Renal cortical epithelial cell (primary cell): ENCODE data around the gene HOXB9. TPM values are rescaled to one million over a fixed set of nuclear protein-coding genes. Genes with fewer than 3 reads are reported as not detected.

Source experiments
- total RNA-seq: library from RNA; depleted of rRNA; stranded (reverse); fragments of >200 nt; gene quantifications from 2 replicates; pipeline ENCODE4 v1.2.3, GENCODE V29; 2014

The HOXB9 gene
- total RNA-seq, 1 donor from 2014 or later = 49.2 TPM

Other genes with a start within 250 kb of the HOXB9 start
- gene SKAP1, start 196.1 kb downstream of the HOXB9 start, total RNA-seq = 11.9 and 15.6 TPM in 2 replicates
- not detected in 2 replicates for gene HOXB1, start 95.3 kb downstream of the HOXB9 start, total RNA-seq
- gene HOXB2, start 81.2 kb downstream of the HOXB9 start, total RNA-seq = 17.4 and 23.7 TPM in 2 replicates
- 2.1 and 8.7 TPM in 2 replicates for gene HOXB4, start 48.0 kb downstream of the HOXB9 start, total RNA-seq
- gene HOXB3, start 36.1 kb downstream of the HOXB9 start, total RNA-seq = 8.0 and 36.2 TPM in 2 replicates
- 0.35 and 2.4 TPM in 2 replicates for gene HOXB5, start 32.6 kb downstream of the HOXB9 start, total RNA-seq
- 16.3 and 56.2 TPM in 2 replicates for gene HOXB6, start 21.4 kb downstream of the HOXB9 start, total RNA-seq
- 23.2 and 24.0 TPM in 2 replicates for gene HOXB7, start 15.3 kb downstream of the HOXB9 start, total RNA-seq
- gene HOXB8, start 11.1 kb downstream of the HOXB9 start, total RNA-seq = 8.3 and 65.8 TPM in 2 replicates
- not detected in 2 replicates for gene PRAC1, start 96.2 kb upstream of the HOXB9 start, total RNA-seq
- gene PRAC2, start 96.8 kb upstream of the HOXB9 start, total RNA-seq = not detected in 2 replicates
- 0.10 TPM in 1 of 2 replicates, not detected in the other for gene HOXB13, start 102.4 kb upstream of the HOXB9 start, total RNA-seq
- gene TTLL6, start 190.9 kb upstream of the HOXB9 start, total RNA-seq = 0.35 and 0.45 TPM in 2 replicates
- gene CALCOCO2, start 204.7 kb upstream of the HOXB9 start, total RNA-seq = 32.8 and 62.6 TPM in 2 replicates